Measurements from ENCODE around the gene KRT6A.
A peak's percentile ranks its signal among the peaks of the same experiment; 100 is the strongest.
"Not testable (repeated sequence)": the region's sequence is repeated elsewhere in the genome, so short reads cannot be mapped to it uniquely, and the experiment has no call there.

KRT6A gene

GRCh38 chr12:52501490-52501889 lies 8.4 kb upstream of the KRT6A start:
- no peak for DNase-seq (ENCODE audit: low read depth)

DNA sequence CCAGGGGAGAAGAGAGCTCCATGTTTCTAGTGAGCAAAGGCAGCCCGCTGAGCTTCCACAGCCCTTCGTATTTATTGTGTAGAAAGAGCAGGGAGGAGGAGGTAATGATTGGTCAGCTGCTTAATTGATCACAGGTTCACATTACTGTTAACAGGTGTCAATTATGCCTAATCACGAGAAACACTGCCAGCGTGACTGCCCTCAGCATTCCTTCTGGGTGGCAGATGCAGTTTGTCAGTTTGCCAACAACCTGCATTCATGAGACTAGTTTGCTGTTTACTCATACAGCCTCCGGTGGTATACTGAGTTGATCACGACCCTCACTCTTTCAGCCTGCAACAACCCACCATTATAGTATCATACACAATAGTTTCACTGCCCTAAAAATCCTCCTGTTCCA lies 7.5 kb upstream of the KRT6A start:
- DNase-seq (ENCODE audit: low read depth); H3K4me3 ChIP-seq (ENCODE audit: low read length): not testable (repeated sequence)

More at GRCh38 chr12:52501490-52501889, 8.4 kb upstream of the KRT6A start:
- H3K4me3 ChIP-seq (ENCODE audit: low read length) = no peak overlapping the region
- TF ChIP-seq CTCF (conservative IDR thresholded peaks at IDR 0.05; ENCODE audit: low read length) = no peak

DNA sequence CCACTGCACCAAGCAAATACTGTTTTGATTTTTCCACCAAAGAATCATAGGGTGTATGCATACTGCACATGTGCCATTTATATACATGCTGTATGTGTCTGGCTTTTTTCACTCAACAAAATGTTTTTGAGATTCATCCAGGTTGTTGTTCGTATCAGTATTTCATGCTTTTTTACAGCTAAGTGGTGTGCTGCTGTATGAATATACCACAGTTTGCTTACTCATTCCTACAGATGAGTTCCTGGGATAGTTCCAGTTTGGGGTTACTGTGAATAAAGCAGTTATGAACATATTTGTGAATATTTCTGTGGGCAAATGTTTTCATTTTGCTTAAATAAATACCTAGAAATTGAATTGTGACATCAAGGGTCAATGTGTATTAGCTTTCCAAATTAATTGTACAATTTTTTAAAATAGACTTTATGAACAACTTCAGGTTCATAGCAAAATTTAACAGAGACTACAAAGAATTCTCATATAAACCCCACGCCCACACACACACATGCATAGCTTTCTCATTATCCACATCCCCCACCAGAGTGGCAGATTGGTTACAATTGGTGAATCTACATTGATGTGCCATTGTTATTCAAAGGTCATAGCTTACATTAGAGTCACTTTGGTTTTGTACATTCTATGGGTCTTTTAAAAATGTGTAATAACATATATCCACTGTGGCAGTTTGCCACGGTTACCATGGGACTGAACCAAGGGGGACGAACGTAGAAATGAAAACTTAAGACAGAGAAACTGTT lies 6.9 kb upstream of the KRT6A start:
- TF ChIP-seq CTCF (conservative IDR thresholded peaks at IDR 0.05; ENCODE audit: low read length) = no peak
- DNase-seq (ENCODE audit: low read depth) = peak; percentile 54
- H3K4me3 ChIP-seq (ENCODE audit: low read length) = no peak overlapping the region

GRCh38 chr12:52498946-52499345 lies 5.9 kb upstream of the KRT6A start:
- DNase-seq (ENCODE audit: low read depth) = no peak
- no peak for TF ChIP-seq CTCF (conservative IDR thresholded peaks at IDR 0.05; ENCODE audit: low read length)
- no peak overlapping the region for H3K4me3 ChIP-seq (ENCODE audit: low read length)

DNA sequence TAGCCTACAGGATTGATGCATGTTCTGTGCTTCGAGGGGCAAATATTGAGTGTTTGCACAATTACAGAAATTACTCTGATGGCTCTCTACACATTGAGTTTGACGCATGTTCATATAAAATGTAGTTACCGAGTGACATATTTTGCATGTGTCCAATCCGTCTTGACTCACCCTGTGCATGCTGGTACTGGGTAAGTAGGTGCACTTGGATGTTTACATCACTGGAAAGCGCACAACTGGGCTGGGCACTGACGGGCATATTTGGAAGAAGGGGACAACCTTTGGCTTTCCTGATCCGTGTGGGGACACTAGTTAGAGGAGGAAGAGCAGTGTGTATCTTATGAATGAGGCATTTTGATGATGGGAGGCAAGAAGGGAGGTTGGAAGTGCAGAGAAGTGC lies 4.9 kb upstream of the KRT6A start:
- no peak for TF ChIP-seq CTCF (conservative IDR thresholded peaks at IDR 0.05; ENCODE audit: low read length)
- H3K4me3 ChIP-seq (ENCODE audit: low read length) = no peak overlapping the region
- DNase-seq (ENCODE audit: low read depth) = no peak

GRCh38 chr12:52496590-52497071 lies 3.6 kb upstream of the KRT6A start:
- DNase-seq (ENCODE audit: low read depth) = peak; percentile 87
- H3K4me3 ChIP-seq (ENCODE audit: low read length) = no peak overlapping the region
- TF ChIP-seq CTCF (conservative IDR thresholded peaks at IDR 0.05; ENCODE audit: low read length) = no peak

- no peak for TF ChIP-seq CTCF (conservative IDR thresholded peaks at IDR 0.05; ENCODE audit: low read length)
Observed at GRCh38 chr12:52496054-52496453, 3.0 kb upstream of the KRT6A start.

More at GRCh38 chr12:52496054-52496453, 3.0 kb upstream of the KRT6A start:
- H3K4me3 ChIP-seq (ENCODE audit: low read length) = no peak overlapping the region
- peak; percentile 4 for DNase-seq (ENCODE audit: low read depth)

Data from AG10803 (cell line).